HepG2 (cell line): ENCODE data around the gene TOP2B. TPM values are rescaled to one million over a fixed set of nuclear protein-coding genes. Genes with fewer than 3 reads are reported as not detected.

ENCODE experiments used
- GTF3A ChIP-seq: sonication (generic); formaldehyde crosslinking; conservative IDR thresholded peaks from 2 replicates; pipeline ENCODE4 v1.4.0; 2020; ENCODE audit warnings: mild to moderate bottlenecking, missing genetic modification reagents
- ISX ChIP-seq: sonication (generic); formaldehyde crosslinking; conservative IDR thresholded peaks from 2 replicates; pipeline ENCODE4 v1.5.0; 2020; ENCODE audit warnings: missing genetic modification reagents
- MAFG ChIP-seq: sonication (generic); formaldehyde crosslinking; IDR thresholded peaks from 2 replicates; pipeline ENCODE4 v1.5.1; 2020; ENCODE audit warnings: mild to moderate bottlenecking, missing genetic modification reagents
- MED13 ChIP-seq: sonication (generic); formaldehyde crosslinking; IDR thresholded peaks from 2 replicates; pipeline ENCODE4 v1.5.0; 2020; ENCODE audit warnings: missing genetic modification reagents
- MLLT10 ChIP-seq: sonication (generic); formaldehyde crosslinking; IDR thresholded peaks from 2 replicates; pipeline ENCODE4 v1.4.0; 2020; ENCODE audit warnings: missing genetic modification reagents
- MTF2 ChIP-seq: sonication (generic); formaldehyde crosslinking; IDR thresholded peaks from 2 replicates; pipeline ENCODE4 v1.5.0; 2020; ENCODE audit warnings: missing genetic modification reagents, borderline replicate concordance
- MXI1 ChIP-seq: IDR thresholded peaks from 3 replicates; pipeline ENCODE4 v1.6.1; 2012; ENCODE audit warnings: low read depth, low read length, inconsistent platforms, borderline replicate concordance
- NR2F1 ChIP-seq, 2 experiments: fragments of 450-650 bp in 1 of 2; formaldehyde crosslinking in 1 of 2; IDR thresholded peaks; 2 replicates each; pipeline versions ENCODE4 v1.5.0 to v1.6.1; 2016 to 2020; ENCODE audit warnings: mild to moderate bottlenecking in 1 of 2, missing compliant biosample characterization in 1 of 2, missing genetic modification reagents in 1 of 2, moderate library complexity in 1 of 2
- RXRB ChIP-seq: IDR thresholded peaks from 2 replicates; pipeline ENCODE4 v1.6.1; 2016; ENCODE audit warnings: borderline replicate concordance, missing genetic modification reagents, missing compliant biosample characterization
- SMAD3 ChIP-seq: sonication (generic); formaldehyde crosslinking; IDR thresholded peaks from 2 replicates; pipeline ENCODE4 v1.4.0; 2020; ENCODE audit warnings: missing genetic modification reagents
- ZNF264 ChIP-seq: sonication (generic); formaldehyde crosslinking; IDR thresholded peaks from 2 replicates; pipeline ENCODE4 v1.4.0; 2020; ENCODE audit warnings: missing genetic modification reagents
- ZNF367 ChIP-seq: sonication (generic); formaldehyde crosslinking; IDR thresholded peaks from 2 replicates; pipeline ENCODE4 v1.4.0; 2020; ENCODE audit warnings: missing genetic modification reagents, borderline replicate concordance
- ZNF430 ChIP-seq: sonication (generic); formaldehyde crosslinking; IDR thresholded peaks from 2 replicates; pipeline ENCODE4 v1.9.0; 2021; ENCODE audit warnings: mild to moderate bottlenecking, missing genetic modification reagents
- ZNF674 ChIP-seq: sonication (generic); formaldehyde crosslinking; IDR thresholded peaks from 2 replicates; pipeline ENCODE4 v1.5.0; 2020; ENCODE audit warnings: low read depth, mild to moderate bottlenecking, missing genetic modification reagents
- ZNF766 ChIP-seq: sonication (generic); formaldehyde crosslinking; IDR thresholded peaks from 2 replicates; pipeline ENCODE4 v1.5.0; 2020; ENCODE audit warnings: missing genetic modification reagents, borderline replicate concordance
- ZSCAN25 ChIP-seq: sonication (generic); formaldehyde crosslinking; IDR thresholded peaks from 2 replicates; pipeline ENCODE4 v1.8.0; 2022; ENCODE audit warnings: mild to moderate bottlenecking, missing genetic modification reagents
- polyA plus RNA-seq, 8 experiments: library from polyadenylated mRNA; depleted of rRNA in 3 of 8; stranded (reverse) in 7 of 8; unstranded in 1 of 8; fragments of >200 nt; fragmentation: Illumina TruSeq in 4 of 8; extraction: Trizol in 4 of 8; gene quantifications; 2 replicates each; pipeline versions ENCODE4 v1.2.1 to v1.2.3, GENCODE V29; 2011 to 2016; ENCODE audit warnings: low read depth in 4 of 8, missing spikeins in 1 of 8, mixed read lengths in 1 of 8; ENCODE audit not compliant: insufficient read depth in 1 of 8
- total RNA-seq, 5 experiments: library from RNA; depleted of rRNA; stranded (reverse); fragments of >200 nt; fragmentation: Illumina TruSeq; extraction: Trizol; gene quantifications; 2 replicates each; pipeline ENCODE4 v1.2.3, GENCODE V29; 2016; ENCODE audit warnings: low read depth in 1 of 5
- TF ChIP-seq, protein P1 (sequence below): sonication (generic); formaldehyde crosslinking; IDR thresholded peaks from 2 replicates; pipeline ENCODE4 v1.8.0; 2022; ENCODE audit warnings: missing genetic modification reagents, low read depth, mild to moderate bottlenecking, borderline replicate concordance
- TF ChIP-seq, protein P2 (sequence below): sonication (generic); formaldehyde crosslinking; IDR thresholded peaks from 2 replicates; pipeline ENCODE4 v1.9.0; 2022; ENCODE audit warnings: missing genetic modification reagents, mild to moderate bottlenecking, borderline replicate concordance
- TF ChIP-seq, protein P3 (sequence below): sonication (generic); formaldehyde crosslinking; IDR thresholded peaks from 2 replicates; pipeline ENCODE4 v1.4.0; 2020; ENCODE audit warnings: missing genetic modification reagents, borderline replicate concordance
- TF ChIP-seq, protein P4 (sequence below): sonication (generic); formaldehyde crosslinking; IDR thresholded peaks from 2 replicates; pipeline ENCODE4 v1.5.0; 2020; ENCODE audit warnings: mild to moderate bottlenecking, missing genetic modification reagents
- TF ChIP-seq, protein P5 (sequence below): sonication (generic); formaldehyde crosslinking; IDR thresholded peaks from 2 replicates; pipeline ENCODE4 v1.8.0; 2023; ENCODE audit warnings: mild to moderate bottlenecking, missing genetic modification reagents

TOP2B gene
- total and polyA plus RNA-seq, 2 of the 13 experiments (the other 11 are each of a cell fraction or from before 2014, with no cell fraction given): 27.6 to 88.1 TPM

DNA sequence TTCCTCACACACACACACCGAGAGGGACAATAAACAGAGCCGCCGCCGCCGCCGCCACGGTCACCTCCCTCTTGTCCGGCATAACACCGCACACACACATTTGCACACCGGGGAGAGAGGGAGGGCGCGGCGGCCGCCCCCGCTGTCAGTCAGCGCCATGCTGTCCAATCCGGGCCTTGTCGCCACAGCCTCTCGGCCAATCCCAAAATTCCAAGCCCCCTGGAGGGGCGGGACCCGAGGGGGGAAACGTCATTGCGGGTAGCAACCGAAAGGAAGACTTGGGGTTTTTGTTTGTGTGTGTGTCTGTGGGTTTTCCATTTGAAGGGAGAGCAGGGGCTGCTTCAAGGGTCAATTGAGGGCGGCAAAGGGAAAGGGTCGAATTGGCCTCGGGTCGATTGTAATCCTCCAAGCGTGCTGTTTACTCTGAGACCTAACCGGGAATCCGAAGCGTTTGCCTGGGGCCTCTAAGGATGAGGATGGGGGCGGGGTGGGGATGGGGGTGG lies at the start of gene TOP2B (continued):
- TF ChIP-seq GTF3A (CRISPR knock-in tag) (no peak), MED13 (CRISPR knock-in tag) (no peak; the same call in 1 of the 2 replicates), ZNF766 (CRISPR knock-in tag) (no peak), RXRB (peak; percentile 63; the same call in 1 of the 2 replicates), ISX (CRISPR knock-in tag) (no peak), ZNF264 (CRISPR knock-in tag) (no peak), MAFG (CRISPR knock-in tag) (no peak), ZNF430 (no peak), MLLT10 (CRISPR knock-in tag) (no peak), ZSCAN25 (no peak), ZNF367 (no peak), NR2F1 (CRISPR knock-in tag; IDR thresholded peaks at IDR 0.05) (no peak), SMAD3 (CRISPR knock-in tag) (no peak), MTF2 (CRISPR knock-in tag) (no peak), ZNF674 (CRISPR knock-in tag) (no peak), MXI1 (no peak; the same call in 2 of the 3 replicates)
- TF ChIP-seq, protein P1, sequence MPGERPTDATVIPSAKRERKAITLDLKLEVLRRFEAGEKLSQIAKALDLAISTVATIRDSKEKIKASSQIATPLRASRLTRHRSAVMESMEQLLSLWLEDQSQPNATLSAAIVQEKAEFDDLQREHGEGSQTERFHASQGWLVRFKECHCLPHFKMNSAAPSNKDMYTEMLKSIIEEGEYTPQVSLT: no peak
- TF ChIP-seq, protein P2, sequence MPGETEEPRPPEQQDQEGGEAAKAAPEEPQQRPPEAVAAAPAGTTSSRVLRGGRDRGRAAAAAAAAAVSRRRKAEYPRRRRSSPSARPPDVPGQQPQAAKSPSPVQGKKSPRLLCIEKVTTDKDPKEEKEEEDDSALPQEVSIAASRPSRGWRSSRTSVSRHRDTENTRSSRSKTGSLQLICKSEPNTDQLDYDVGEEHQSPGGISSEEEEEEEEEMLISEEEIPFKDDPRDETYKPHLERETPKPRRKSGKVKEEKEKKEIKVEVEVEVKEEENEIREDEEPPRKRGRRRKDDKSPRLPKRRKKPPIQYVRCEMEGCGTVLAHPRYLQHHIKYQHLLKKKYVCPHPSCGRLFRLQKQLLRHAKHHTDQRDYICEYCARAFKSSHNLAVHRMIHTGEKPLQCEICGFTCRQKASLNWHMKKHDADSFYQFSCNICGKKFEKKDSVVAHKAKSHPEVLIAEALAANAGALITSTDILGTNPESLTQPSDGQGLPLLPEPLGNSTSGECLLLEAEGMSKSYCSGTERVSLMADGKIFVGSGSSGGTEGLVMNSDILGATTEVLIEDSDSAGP (CRISPR knock-in tag): peak; percentile 59; the same call in 1 of the 2 replicates
- TF ChIP-seq, protein P3, sequence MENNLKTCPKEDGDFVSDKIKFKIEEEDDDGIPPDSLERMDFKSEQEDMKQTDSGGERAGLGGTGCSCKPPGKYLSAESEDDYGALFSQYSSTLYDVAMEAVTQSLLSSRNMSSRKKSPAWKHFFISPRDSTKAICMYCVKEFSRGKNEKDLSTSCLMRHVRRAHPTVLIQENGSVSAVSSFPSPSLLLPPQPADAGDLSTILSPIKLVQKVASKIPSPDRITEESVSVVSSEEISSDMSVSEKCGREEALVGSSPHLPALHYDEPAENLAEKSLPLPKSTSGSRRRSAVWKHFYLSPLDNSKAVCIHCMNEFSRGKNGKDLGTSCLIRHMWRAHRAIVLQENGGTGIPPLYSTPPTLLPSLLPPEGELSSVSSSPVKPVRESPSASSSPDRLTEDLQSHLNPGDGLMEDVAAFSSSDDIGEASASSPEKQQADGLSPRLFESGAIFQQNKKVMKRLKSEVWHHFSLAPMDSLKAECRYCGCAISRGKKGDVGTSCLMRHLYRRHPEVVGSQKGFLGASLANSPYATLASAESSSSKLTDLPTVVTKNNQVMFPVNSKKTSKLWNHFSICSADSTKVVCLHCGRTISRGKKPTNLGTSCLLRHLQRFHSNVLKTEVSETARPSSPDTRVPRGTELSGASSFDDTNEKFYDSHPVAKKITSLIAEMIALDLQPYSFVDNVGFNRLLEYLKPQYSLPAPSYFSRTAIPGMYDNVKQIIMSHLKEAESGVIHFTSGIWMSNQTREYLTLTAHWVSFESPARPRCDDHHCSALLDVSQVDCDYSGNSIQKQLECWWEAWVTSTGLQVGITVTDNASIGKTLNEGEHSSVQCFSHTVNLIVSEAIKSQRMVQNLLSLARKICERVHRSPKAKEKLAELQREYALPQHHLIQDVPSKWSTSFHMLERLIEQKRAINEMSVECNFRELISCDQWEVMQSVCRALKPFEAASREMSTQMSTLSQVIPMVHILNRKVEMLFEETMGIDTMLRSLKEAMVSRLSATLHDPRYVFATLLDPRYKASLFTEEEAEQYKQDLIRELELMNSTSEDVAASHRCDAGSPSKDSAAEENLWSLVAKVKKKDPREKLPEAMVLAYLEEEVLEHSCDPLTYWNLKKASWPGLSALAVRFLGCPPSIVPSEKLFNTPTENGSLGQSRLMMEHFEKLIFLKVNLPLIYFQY (CRISPR knock-in tag): no peak
- TF ChIP-seq, protein P4, sequence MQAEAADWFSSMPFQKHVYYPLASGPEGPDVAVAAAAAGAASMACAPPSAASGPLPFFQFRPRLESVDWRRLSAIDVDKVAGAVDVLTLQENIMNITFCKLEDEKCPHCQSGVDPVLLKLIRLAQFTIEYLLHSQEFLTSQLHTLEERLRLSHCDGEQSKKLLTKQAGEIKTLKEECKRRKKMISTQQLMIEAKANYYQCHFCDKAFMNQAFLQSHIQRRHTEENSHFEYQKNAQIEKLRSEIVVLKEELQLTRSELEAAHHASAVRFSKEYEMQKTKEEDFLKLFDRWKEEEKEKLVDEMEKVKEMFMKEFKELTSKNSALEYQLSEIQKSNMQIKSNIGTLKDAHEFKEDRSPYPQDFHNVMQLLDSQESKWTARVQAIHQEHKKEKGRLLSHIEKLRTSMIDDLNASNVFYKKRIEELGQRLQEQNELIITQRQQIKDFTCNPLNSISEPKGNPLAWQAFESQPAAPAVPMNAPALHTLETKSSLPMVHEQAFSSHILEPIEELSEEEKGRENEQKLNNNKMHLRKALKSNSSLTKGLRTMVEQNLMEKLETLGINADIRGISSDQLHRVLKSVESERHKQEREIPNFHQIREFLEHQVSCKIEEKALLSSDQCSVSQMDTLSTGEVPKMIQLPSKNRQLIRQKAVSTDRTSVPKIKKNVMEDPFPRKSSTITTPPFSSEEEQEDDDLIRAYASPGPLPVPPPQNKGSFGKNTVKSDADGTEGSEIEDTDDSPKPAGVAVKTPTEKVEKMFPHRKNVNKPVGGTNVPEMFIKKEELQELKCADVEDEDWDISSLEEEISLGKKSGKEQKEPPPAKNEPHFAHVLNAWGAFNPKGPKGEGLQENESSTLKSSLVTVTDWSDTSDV (CRISPR knock-in tag): no peak
- TF ChIP-seq, protein P5, sequence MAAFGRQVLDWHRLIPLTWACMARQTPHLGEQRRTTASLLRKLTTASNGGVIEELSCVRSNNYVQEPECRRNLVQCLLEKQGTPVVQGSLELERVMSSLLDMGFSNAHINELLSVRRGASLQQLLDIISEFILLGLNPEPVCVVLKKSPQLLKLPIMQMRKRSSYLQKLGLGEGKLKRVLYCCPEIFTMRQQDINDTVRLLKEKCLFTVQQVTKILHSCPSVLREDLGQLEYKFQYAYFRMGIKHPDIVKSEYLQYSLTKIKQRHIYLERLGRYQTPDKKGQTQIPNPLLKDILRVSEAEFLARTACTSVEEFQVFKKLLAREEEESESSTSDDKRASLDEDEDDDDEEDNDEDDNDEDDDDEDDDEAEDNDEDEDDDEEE (CRISPR knock-in tag): no peak; the same call in 1 of the 2 replicates
